ENCODE results near the gene CAGE1. TPM values are rescaled to one million over a fixed set of nuclear protein-coding genes. Genes with fewer than 3 reads are reported as not detected.
"Not testable (repeated sequence)": the region's sequence is repeated elsewhere in the genome, so short reads cannot be mapped to it uniquely, and the experiment has no call there.

The CAGE1 gene
- total RNA-seq, 4 donors from 2014 or later = not detected

DNA sequence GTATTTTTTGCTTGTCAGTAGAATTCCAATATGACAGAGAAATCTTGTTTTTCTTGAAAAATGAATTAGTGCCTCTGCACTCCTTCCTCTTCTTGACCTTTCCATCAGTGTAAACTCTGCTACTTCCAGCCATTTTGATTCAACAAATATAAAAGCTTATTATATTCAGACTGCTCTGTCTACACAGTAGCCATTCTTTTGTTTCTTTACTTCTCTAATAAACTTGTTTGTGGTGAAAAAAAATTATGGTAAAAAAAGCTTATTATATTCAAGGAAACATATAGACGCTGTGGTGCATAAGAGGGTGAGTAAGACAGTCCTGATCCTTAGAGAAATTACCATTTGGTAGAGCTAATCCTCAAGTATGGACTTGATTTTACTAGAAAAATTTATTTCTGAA lies 11.6 kb downstream of the CAGE1 start:
- TF ChIP-seq POLR2A (IDR thresholded peaks at IDR 0.05) (no peak), EP300 (IDR thresholded peaks at IDR 0.05) (no peak), POLR2AphosphoS5 (IDR thresholded peaks at IDR 0.05) (no peak)
- TF ChIP-seq, protein P1, sequence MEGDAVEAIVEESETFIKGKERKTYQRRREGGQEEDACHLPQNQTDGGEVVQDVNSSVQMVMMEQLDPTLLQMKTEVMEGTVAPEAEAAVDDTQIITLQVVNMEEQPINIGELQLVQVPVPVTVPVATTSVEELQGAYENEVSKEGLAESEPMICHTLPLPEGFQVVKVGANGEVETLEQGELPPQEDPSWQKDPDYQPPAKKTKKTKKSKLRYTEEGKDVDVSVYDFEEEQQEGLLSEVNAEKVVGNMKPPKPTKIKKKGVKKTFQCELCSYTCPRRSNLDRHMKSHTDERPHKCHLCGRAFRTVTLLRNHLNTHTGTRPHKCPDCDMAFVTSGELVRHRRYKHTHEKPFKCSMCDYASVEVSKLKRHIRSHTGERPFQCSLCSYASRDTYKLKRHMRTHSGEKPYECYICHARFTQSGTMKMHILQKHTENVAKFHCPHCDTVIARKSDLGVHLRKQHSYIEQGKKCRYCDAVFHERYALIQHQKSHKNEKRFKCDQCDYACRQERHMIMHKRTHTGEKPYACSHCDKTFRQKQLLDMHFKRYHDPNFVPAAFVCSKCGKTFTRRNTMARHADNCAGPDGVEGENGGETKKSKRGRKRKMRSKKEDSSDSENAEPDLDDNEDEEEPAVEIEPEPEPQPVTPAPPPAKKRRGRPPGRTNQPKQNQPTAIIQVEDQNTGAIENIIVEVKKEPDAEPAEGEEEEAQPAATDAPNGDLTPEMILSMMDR (IDR thresholded peaks at IDR 0.05) = no peak
- H3K27ac ChIP-seq = no peak overlapping the region
- 80% methylated on average over 1 of the region's 1 CpG for WGBS
- no peaks in the 10 kb centered on the region for H3K36me3 ChIP-seq
- no peaks in the 10 kb centered on the region for H3K9me3 ChIP-seq
- no peak for DNase-seq (ENCODE audit: low spot score in 2 of 2)
- H3K4me1 ChIP-seq = no peaks in the 10 kb centered on the region
- no peak overlapping the region for H3K4me3 ChIP-seq
- H3K27me3 ChIP-seq = no peaks in the 10 kb centered on the region

DNA sequence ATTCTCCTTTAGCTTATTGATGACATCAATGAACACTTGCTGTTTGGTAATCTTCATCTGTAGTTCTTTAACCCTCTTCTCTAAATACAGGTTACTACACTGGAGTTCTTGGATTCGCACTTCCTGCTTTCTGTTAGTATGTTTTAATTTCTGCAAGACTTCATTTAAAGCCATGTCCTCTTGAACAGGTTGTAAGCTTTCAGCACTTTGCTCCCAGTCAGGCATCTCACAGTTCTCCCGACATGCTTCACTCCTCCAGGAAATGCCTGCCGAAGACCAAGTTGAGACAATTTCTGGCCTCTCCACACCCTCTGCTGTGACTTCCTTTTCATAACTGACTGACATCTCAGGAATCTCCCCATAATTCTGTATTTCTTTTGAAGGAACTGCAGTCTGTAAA lies 15.8 kb downstream of the CAGE1 start:
- WGBS = 55% methylated on average over 3 of the region's 3 CpGs
- H3K9me3 ChIP-seq = no peaks in the 10 kb centered on the region

DNA sequence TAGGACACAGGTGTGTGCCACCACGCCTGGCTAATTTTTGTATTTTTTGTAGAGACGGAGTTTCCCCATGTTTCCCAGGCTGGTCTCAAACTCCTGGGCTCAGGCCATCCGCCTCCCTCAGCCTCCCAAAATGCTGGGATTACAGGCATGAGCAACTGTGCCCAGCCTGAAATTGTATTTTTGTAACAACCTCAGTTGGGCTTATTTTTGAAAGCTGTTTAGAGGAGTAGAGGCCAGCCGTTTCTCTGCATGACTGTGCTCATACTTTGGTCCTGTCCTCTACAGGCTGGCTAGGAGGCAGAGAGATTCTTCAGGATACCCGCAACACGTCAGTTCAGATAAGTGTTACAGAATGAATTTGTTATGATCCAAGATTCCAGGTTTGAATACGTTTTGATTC lies 22.1 kb downstream of the CAGE1 start:
- Histone ChIP-seq H3K9me3 (no peaks in the 10 kb centered on the region), H3K27ac (no peak overlapping the region), H3K4me1 (no peaks in the 10 kb centered on the region), H3K27me3 (no peaks in the 10 kb centered on the region), H3K4me3 (no peak overlapping the region), H3K36me3 (no peaks in the 10 kb centered on the region)
- TF ChIP-seq POLR2AphosphoS5 (IDR thresholded peaks at IDR 0.05) = no peak
- WGBS = 87% methylated on average over 7 of the region's 7 CpGs
- no peak for DNase-seq (ENCODE audit: low spot score in 2 of 2)

More for the DNA sequence above, 15.8 kb downstream of the CAGE1 start:
- Histone ChIP-seq H3K4me3 (no peak overlapping the region), H3K27ac (no peak overlapping the region), H3K36me3 (no peaks in the 10 kb centered on the region), H3K27me3 (no peaks in the 10 kb centered on the region), H3K4me1 (no peaks in the 10 kb centered on the region)
- no peak for DNase-seq (ENCODE audit: low spot score in 2 of 2)
- no peak for TF ChIP-seq EP300 (IDR thresholded peaks at IDR 0.05)
- TF ChIP-seq, protein P1 (IDR thresholded peaks at IDR 0.05) = no peak
- no peak for TF ChIP-seq POLR2AphosphoS5 (IDR thresholded peaks at IDR 0.05)
- no peak for TF ChIP-seq POLR2A (IDR thresholded peaks at IDR 0.05)

DNA sequence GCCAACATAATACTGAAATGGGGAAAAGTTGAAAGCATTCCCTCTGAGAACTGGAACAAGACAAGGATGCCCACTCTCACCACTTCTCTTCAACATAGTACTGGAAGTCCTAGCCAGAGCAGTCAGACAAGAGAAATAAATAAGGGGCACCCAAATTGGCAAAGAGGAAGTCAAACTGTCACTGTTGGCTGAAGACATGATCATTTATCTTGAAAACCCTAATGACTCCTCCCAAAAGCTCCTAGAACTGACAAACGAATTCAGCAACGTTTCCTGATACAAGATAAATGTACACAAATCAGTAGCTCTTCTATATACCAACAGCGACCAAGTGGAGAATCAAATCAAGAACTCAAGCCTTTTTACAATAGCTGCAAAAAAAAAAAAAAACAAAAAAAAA lies 37.6 kb downstream of the CAGE1 start:
- not testable (repeated sequence) for H3K4me1 ChIP-seq; H3K9me3 ChIP-seq; DNase-seq (ENCODE audit: low spot score in 2 of 2); H3K36me3 ChIP-seq; H3K27ac ChIP-seq; H3K4me3 ChIP-seq; H3K27me3 ChIP-seq
- 77% methylated on average over 3 of the region's 3 CpGs for WGBS

DNA sequence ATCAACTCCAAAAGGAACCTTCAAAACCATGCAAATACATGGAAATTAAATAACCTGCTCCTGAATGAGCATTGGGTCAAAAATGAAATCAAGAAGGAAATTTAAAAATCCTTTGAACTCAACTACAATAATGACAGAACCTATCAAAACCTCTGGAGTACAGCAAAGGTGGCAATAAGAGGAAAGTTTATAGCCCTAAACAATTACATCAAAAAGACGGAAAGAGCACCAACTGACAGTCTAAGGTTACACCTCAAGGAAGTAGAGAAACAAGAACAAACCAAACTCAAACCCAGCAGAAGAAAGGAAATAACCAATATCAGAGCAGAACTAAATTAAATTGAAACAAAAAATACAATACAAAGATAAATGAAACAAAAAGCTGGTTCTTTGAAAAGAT lies 39.0 kb downstream of the CAGE1 start:
- not testable (repeated sequence) for H3K4me3 ChIP-seq; H3K27ac ChIP-seq; H3K9me3 ChIP-seq; H3K4me1 ChIP-seq; DNase-seq (ENCODE audit: low spot score in 2 of 2); H3K36me3 ChIP-seq; H3K27me3 ChIP-seq
- 78% methylated on average over 1 of the region's 1 CpG for WGBS

DNA sequence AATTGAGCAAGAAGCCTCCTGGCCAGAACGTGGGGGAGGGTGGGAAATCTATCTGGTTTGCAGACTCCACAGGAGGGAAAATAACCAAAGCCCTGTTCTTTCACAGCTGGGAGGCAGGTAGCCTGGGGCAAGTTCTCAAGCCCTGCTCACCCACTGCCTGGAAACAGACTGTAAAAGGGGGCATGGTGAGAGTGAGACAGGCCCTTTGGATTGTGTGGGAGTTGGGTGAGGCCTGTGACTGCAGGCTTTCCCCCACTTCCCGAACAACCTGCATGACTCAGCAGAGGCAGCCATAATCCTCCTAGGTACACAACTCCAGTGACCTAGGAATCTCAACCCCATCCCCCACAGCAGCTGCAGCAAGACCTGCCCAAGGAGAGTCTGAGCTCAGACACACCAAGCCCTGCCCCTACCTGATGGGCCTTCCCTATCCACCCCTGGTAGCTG lies 42.0 kb downstream of the CAGE1 start:
- not testable (repeated sequence) for H3K4me3 ChIP-seq; H3K4me1 ChIP-seq; H3K36me3 ChIP-seq; H3K27me3 ChIP-seq; H3K9me3 ChIP-seq; DNase-seq (ENCODE audit: low spot score in 2 of 2); H3K27ac ChIP-seq
- 69% methylated on average over 1 of the region's 2 CpGs for WGBS

DNA sequence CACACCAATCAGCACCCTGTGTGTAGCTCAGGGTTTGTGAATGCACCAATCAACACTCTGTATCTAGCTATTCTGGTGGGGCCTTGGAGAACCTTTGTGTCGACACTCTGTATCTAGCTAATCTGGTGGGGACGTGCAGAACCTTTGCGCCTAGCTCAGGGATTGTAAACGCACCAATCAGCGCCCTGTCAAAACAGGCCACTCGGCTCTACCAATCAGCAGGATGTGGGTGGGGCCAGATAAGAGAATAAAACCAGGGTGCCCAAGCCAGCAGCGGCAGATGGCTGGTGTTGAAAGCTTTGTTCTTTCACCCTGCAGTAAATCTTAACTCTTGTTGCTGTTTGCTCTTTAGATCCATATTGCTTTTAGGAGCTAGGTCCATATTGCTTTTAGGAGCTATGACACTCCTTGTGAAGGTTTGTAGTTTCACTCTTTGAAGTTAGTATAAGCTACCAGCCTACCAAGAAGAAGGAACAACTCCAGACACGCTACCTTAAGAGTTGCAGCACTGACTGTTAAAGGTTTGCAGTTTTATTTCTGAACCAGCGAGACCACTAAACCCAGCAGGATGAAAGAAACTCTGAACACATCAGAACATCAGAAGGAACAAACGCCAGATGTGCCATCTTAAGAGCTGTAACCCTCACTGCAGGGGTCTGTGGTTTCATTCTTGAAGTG lies 44.6 kb downstream of the CAGE1 start:
- not testable (repeated sequence) for H3K4me3 ChIP-seq; DNase-seq (ENCODE audit: low spot score in 2 of 2); H3K4me1 ChIP-seq; H3K9me3 ChIP-seq; H3K36me3 ChIP-seq; H3K27ac ChIP-seq; H3K27me3 ChIP-seq
- 92% methylated on average over 10 of the region's 10 CpGs for WGBS

Measured in suprapubic skin (tissue), 4 donors.